DOHH2 (cell line): ENCODE data around the gene SLC12A8.

Experiments
- H3F3A ChIP-seq: fragments of 200-600 bp; sonication (generic), shearing (Covaris generic); 2 replicates; pipeline ENCODE4 v1.6.0; 2016; ENCODE audit warnings: antibody characterized with exemption, mild to moderate bottlenecking; ENCODE audit not compliant: control insufficient read depth, insufficient read depth
- H3K27ac ChIP-seq: fragments of 200-600 bp; sonication (generic); 2 replicates; pipeline ENCODE4 v1.5.1; 2014; ENCODE audit warnings: low read depth, mild to moderate bottlenecking, low read length, moderate library complexity
- H3K27me3 ChIP-seq: fragments of 200-600 bp; sonication (generic); 2 replicates; pipeline ENCODE4 v1.6.1; 2014; ENCODE audit warnings: mild to moderate bottlenecking, low read length, mixed read lengths; ENCODE audit not compliant: control insufficient read depth
- H3K36me3 ChIP-seq: fragments of 200-600 bp; sonication (generic); 2 replicates; pipeline ENCODE4 v1.6.1; 2014; ENCODE audit warnings: mild to moderate bottlenecking, low read length, moderate library complexity, mixed read lengths; ENCODE audit not compliant: control insufficient read depth
- H3K4me1 ChIP-seq: fragments of 200-600 bp; sonication (generic); 2 replicates; pipeline ENCODE4 v1.6.1; 2014; ENCODE audit warnings: mild to moderate bottlenecking, low read length, mixed read lengths; ENCODE audit not compliant: control insufficient read depth
- H3K4me2 ChIP-seq: fragments of 200-600 bp; sonication (generic); 2 replicates; pipeline ENCODE4 v1.6.0; 2014; ENCODE audit warnings: mild to moderate bottlenecking, low read length, moderate library complexity
- H3K4me3 ChIP-seq: fragments of 200-600 bp; sonication (generic); 2 replicates; pipeline ENCODE4 v1.5.1; 2014; ENCODE audit warnings: mild to moderate bottlenecking, low read length, mixed read lengths
- H3K79me2 ChIP-seq: fragments of 200-600 bp; sonication (generic); 2 replicates; pipeline ENCODE4 v1.6.1; 2014; ENCODE audit warnings: mild to moderate bottlenecking, low read length, mixed read lengths; ENCODE audit not compliant: control insufficient read depth
- H3K9me2 ChIP-seq: fragments of 200-600 bp; sonication (generic); replicated peaks from 2 replicates; pipeline ENCODE4 v1.6.1; 2014; ENCODE audit warnings: mild to moderate bottlenecking, low read length, mixed read lengths; ENCODE audit not compliant: control insufficient read depth
- H3K9me3 ChIP-seq: fragments of 200-600 bp; sonication (generic); 2 replicates; pipeline ENCODE4 v1.6.1; 2014; ENCODE audit warnings: antibody characterized with exemption, low read length, mixed read lengths; ENCODE audit not compliant: control insufficient read depth, insufficient read depth
- H4K20me1 ChIP-seq: fragments of 200-600 bp; sonication (generic); 2 replicates; pipeline ENCODE4 v1.6.0; 2014; ENCODE audit warnings: low read depth, mild to moderate bottlenecking, antibody characterized with exemption, low read length, moderate library complexity; ENCODE audit not compliant: control insufficient read depth, insufficient read depth
- CTCF ChIP-seq: fragments of 200-600 bp; sonication (generic); IDR thresholded peaks from one replicate; pipeline ENCODE4 v1.5.1; 2014; ENCODE audit warnings: antibody characterized with exemption, mild to moderate bottlenecking, low read depth, low read length; ENCODE audit not compliant: poor library complexity, severe bottlenecking
- EZH2phosphoT487 ChIP-seq: fragments of 200-600 bp; sonication (generic); IDR thresholded peaks from 2 replicates; pipeline ENCODE4 v1.6.1; 2017; ENCODE audit warnings: borderline replicate concordance, mild to moderate bottlenecking, antibody characterized with exemption, low read length, moderate library complexity, mixed read lengths

SLC12A8 gene

GRCh38 chr3:125142420-125142778, 70.1 kb downstream of the SLC12A8 start:
- no peaks in the 10 kb centered on the region for H3F3A ChIP-seq
- no peaks in the 10 kb centered on the region for H3K9me2 ChIP-seq
- H4K20me1 ChIP-seq, result no peaks in the 10 kb centered on the region
- peak overlapping the region; percentile 17 for H3K4me2 ChIP-seq
- H3K9me3 ChIP-seq, result peaks cover 4% of the 10 kb centered on the region; the same call in 1 of the 2 replicates
- TF ChIP-seq CTCF (no peak), EZH2phosphoT487 (no peak)
- H3K36me3 ChIP-seq, result no peaks in the 10 kb centered on the region
- H3K4me1 ChIP-seq, result peaks cover 29% of the 10 kb centered on the region
- no peak overlapping the region for H3K4me3 ChIP-seq
- no peaks in the 10 kb centered on the region for H3K79me2 ChIP-seq
- H3K27ac ChIP-seq, result no peak overlapping the region
- H3K27me3 ChIP-seq, result peaks cover 37% of the 10 kb centered on the region

GRCh38 chr3:125141596-125142419, 70.7 kb downstream of the SLC12A8 start:
- Histone ChIP-seq H3K4me1 (peaks cover 23% of the 10 kb centered on the region), H3K4me3 (peak overlapping the region; percentile 1; the same call in 1 of the 2 replicates), H3K4me2 (peak overlapping the region; percentile 17)

GRCh38 chr3:125140818-125141595, 71.5 kb downstream of the SLC12A8 start:
- H3K4me2 ChIP-seq, result no peak overlapping the region; the same call in 1 of the 2 replicates
- no peak overlapping the region for H3K4me3 ChIP-seq
- no peaks in the 10 kb centered on the region for H3K9me2 ChIP-seq

More at GRCh38 chr3:125141596-125142419, 70.7 kb downstream of the SLC12A8 start:
- Histone ChIP-seq H3K36me3 (no peaks in the 10 kb centered on the region), H3K27me3 (peaks cover 33% of the 10 kb centered on the region), H3K9me3 (peaks cover 4% of the 10 kb centered on the region; the same call in 1 of the 2 replicates), H3K27ac (no peak overlapping the region), H3F3A (no peaks in the 10 kb centered on the region), H3K9me2 (no peaks in the 10 kb centered on the region), H4K20me1 (no peaks in the 10 kb centered on the region), H3K79me2 (no peaks in the 10 kb centered on the region)
- TF ChIP-seq CTCF (no peak), EZH2phosphoT487 (no peak)

More at GRCh38 chr3:125140818-125141595, 71.5 kb downstream of the SLC12A8 start:
- no peaks in the 10 kb centered on the region for H4K20me1 ChIP-seq
- no peak for TF ChIP-seq EZH2phosphoT487
- no peak for TF ChIP-seq CTCF
- no peaks in the 10 kb centered on the region for H3K79me2 ChIP-seq
- no peak overlapping the region for H3K27ac ChIP-seq
- no peaks in the 10 kb centered on the region for H3F3A ChIP-seq
- peaks cover 4% of the 10 kb centered on the region; the same call in 1 of the 2 replicates for H3K9me3 ChIP-seq
- no peaks in the 10 kb centered on the region for H3K36me3 ChIP-seq
- peaks cover 35% of the 10 kb centered on the region for H3K27me3 ChIP-seq
- peaks cover 15% of the 10 kb centered on the region; the same call in 1 of the 2 replicates for H3K4me1 ChIP-seq
